ENCODE data around the gene GABRG3.

Gene GABRG3

DNA sequence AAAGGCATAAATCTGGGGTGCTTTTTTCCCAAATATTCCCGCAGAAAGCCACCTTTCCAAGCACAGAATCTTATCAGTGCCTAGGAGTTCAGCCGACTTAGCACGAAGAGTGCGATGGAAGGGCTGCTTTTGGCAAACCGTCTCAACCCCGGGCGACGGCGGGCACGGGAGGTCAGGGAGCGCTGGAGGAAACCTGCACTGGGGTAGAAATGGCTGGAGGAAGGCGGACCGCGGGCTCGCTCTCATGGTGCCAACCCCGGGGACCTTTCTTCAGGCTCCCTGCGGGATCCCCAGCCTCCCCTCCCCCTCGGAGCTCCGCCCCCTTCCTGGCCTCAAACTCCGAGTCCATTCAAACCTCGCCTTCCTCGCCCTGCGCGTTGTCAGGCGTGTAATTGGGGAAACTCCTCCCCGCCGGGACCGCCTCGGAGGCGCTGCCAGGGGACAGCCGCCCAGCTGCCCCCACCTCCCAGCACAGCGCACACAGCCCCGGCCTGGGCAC is at the start of gene GABRG3:
TSS of gene GABRG3 (plus strand) at position 470 of the 499 bp plus-strand sequence.
- peak in 24 of 42 donors; percentile 5 to 59 (median 28) for DNase-seq
- intact Hi-C loops (cut with DNase I) = no loop called here

DNA sequence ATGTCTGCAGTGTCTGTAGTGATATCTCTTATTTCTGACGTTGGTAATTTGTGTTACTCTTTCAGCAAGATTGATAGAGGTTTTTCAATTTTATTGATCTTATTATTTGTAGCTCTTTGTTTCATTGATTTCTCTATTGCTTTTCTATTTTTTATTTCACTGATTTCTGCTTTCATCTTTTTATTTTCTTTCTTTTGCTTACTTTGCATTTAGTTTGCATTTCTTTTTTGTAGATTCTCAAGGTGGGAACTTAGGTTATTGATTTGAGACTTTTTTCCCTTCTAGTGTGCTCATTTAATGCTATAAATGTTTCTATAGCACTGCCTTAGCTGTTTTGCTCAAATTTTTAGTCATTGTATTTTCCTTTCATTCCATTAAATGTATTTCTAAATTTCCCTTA is 49.5 kb upstream of the GABRG3 start:
- DNase-seq = no peak
- intact Hi-C loops (cut with DNase I) = no loop called here

DNA sequence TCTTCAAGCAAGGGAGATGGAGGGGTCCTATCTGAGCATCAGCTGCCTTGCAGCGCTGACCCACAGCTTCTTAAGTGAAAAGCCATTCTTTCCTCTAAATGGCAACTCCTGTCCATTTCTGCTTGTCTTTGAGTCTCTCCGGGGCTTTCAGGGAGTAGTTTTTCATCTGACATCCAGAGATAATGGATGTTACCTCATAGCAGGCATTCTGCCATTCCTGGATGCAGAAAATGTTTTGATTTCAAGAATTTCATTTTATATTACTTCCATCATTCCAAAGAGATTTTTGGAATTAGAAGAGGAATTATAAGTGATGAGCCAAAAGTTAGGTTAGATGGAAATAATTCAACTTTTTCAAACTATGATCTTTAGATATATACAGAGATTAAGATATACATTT is 44.9 kb upstream of the GABRG3 start:
- intact Hi-C loops (cut with DNase I) = no loop called here
- no peak for DNase-seq

DNA sequence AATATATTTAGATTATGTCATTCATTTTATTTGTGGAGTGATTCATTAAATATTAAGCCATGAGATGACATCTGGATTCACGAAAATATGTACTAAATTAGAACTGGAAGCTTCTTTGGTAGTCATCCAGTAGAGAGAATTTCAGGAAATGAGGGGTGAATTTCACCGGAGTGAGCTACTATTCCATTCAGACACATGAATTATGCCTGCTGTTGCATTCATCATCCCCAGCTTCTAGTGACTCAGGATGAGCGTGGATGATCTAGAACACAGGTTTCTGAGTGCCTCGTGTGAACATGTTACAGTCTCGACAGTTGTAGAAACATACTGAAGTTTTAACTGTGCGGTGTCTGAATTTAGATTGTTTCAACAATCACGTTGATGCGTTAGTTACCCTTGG is 42.9 kb upstream of the GABRG3 start:
- DNase-seq = peak in 1 of 42 donors; percentile 32
- intact Hi-C loops (cut with DNase I) = no loop called here

DNA sequence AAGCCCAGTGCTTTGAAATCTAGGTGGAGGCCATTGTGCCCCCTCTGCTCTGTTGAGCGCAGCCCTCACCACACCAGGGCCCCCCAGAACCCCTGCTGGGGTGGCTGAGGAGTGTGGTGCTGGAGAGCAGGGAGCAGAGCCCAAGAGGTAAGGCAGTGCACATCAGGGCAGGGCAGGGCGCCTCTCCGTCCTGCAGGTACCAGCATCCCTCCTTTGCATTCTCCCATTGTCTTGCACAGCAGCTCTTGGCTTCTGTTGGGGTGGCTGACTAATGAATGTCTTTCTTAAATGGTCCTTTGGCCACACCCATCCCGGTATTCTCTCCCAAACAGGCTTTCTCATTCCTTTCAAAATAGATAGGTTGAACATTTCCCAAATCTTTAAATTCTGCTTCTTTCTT is 41.4 kb upstream of the GABRG3 start:
- no peak for DNase-seq
- intact Hi-C loops (cut with DNase I) = no loop called here

DNA sequence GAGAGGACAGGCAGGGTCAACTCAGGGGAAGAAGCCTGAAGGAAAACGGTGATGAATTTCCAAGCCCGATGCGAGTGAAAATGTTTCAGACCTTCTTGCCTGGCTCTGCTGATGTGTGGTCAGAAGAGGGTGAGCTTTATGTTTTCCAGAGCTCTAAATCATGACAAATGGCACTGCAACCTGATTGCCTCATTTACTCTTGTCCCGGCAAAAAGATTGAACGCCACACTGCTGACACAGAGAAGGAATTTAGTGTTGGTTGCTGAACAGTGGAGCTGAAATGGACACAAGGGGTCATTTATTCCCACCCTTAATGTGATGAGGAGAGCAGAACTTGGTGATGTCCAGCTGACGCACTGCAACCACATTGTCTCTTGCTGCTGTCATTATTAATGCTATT is 36.1 kb upstream of the GABRG3 start:
- intact Hi-C loops (cut with DNase I) = no loop called here
- no peak for DNase-seq

DNA sequence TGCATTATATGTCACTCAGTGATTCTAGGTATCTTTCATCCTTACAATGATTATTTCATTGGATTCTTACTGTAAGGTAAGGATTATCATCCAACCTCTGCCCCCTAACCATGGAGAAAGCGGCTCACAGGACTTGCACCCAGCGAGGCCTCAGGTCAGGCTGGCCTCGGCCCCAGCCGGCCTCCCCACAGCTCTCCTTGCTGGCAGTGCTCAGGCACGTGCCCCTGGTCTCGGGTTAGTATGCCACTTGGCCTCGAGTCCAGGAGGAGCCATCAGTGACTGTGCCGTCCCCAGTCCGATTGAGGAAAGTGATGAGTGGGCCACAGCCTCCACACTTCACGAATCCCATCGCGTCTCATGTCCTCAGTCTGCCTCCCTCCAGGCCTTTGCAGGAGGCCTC is 35.7 kb upstream of the GABRG3 start:
- intact Hi-C loops (cut with DNase I) = no loop called here
- no peak for DNase-seq

DNA sequence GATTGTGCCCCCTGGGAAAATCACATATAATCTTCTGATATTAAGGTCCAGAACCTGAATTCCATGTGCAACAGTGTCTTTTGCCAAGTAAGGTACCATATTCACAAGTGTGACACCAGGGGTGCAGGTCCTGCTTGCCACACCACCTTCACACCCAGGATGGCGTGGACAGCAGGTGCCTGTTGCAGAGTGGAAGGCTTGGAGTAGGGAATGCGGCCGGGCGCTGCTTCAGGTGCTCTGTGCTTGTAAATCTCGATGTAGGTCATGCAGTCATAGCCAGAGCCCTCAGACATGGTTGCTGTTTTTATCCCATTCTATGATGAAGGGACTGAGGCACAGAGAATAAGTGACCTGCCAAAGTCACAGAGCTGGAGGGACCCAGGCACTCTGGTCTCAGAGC is 34.5 kb upstream of the GABRG3 start:
- DNase-seq = no peak
- intact Hi-C loops (cut with DNase I) = no loop called here

DNA sequence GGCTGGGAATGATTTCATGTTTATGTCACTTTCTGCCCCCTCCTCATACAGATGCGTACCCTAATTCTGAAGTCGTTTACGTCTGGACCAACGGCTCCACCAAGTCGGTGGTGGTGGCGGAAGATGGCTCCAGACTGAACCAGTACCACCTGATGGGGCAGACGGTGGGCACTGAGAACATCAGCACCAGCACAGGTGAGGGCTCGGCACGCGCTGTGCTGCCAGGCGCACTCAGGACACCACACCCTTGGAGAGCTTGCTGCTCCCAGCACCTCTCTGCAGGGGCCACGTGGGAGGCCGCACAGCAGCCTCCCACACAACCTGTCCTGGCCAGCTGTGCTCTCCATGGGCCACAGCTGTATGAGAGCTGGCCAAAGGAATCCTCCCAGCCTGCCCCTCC is 33.8 kb upstream of the GABRG3 start:
- intact Hi-C loops (cut with DNase I) = no loop called here
- DNase-seq = no peak

DNA sequence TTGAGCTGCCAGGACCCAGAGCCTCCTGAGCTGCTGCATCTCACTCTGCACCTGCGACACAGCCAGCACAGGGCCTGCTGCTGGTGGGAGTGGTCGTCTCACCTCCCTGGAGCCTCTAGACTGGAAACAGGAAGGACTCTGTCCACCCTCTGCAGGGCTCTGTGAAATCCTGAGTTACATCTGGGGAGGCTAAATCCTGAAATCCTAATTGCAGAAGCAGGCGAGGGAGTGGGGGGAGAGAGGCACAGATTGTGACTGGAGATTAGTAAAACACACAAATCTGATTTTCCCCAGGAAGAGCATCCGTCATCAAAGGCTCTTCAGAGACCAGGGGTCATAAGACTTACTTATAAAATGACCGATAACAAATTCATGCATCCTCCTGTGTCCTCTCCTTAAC is 31.6 kb upstream of the GABRG3 start:
- intact Hi-C loops (cut with DNase I) = no loop called here
- no peak for DNase-seq

DNA sequence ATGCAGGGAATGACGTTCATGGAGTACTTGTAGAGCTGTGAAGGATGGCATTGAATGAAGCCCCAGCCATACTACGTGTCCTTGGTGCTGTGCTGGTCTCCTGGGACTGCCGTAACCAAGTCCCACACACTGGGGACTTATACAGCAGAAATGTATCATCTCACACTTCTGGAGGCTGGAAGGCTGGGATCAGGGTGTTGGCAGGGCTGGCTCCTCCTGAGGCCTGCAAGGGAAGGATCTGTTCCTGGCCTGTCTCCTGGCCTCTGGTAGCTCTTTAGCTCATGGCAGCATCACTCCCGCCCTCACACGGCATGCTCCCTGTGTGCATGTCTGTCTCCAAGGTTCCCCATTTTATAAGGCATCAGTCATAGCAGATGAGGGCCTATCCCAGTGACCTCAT is 29.5 kb upstream of the GABRG3 start:
- intact Hi-C loops (cut with DNase I) = no loop called here
- DNase-seq = no peak

DNA sequence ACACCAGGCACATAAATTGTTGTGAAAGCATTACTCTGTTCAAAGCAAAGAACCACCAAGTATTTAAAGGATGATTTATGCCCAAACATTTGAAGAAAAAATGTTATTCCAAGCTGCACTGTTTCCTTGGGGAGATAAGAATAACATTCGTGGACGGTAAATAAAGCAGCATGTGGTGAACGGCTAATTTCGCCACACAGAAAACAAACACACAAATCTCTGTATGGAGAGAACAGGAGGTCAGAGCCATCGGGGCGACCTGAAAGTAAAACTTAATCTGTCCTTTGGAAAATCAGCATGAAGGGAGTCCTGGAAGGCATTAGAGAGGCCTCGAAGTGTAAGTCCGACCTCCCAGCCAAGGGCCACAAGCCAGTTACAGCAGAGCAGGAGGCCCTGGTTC is 27.1 kb upstream of the GABRG3 start:
- no peak for DNase-seq
- intact Hi-C loops (cut with DNase I) = no loop called here

DNA sequence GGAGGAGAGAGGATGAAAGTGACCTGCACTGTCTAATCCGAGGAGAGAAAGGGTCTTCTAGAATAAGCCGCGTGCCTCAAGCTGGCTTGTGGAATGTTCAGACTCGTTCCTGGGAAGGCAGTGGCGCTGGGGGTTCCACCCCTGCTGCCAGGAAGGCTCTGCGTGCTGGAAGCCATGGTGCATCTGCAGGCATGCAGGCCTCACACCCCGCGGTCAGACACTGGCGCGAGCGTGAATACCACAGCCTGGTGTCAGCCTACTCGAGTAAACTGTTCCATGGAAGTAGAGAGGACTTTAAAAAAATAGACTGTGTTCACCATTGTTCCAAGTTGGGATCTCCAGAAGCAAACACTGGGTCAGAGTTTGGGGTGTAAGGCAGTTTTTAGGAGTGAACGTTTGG is 25.9 kb upstream of the GABRG3 start:
- no peak for DNase-seq
- intact Hi-C loops (cut with DNase I) = no loop called here

DNA sequence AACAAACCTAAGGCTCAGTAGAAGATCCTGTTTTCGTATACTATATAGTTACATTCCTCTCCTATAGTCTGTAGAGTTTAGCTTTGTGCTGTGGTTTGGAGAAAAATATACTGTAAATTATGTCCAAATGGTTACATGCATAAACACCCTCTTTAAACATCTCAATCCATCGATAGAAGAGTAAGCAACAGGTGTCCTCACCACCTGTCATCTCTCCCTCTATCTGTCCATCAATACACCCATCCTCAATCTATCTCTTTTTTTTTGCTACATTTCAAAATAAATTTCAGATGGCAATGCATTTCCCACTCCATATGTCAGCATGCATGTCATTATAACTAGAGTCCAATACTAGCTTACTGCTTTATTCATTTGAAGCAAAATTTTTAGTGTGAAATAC is 21.0 kb upstream of the GABRG3 start:
- DNase-seq = no peak
- intact Hi-C loops (cut with DNase I) = no loop called here

DNA sequence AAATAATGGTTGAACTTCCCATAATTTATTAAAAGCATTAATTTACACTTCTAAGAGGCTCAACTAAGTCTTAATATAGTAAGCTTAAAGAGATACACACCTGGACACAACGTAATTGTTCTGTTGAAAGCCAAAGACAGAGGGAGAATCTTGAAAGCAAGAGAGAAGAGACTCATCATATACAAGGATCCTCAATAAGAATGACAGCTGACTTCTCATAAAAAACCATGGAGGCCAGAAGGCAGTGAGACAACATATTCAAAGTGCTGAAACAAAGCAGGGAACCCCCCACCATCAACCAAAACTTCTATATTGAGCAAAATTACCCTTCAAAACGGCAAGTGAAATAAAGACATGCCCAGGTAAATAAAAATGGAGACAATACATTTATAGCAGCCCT is 16.6 kb upstream of the GABRG3 start:
- DNase-seq = no peak
- intact Hi-C loops (cut with DNase I) = no loop called here

DNA sequence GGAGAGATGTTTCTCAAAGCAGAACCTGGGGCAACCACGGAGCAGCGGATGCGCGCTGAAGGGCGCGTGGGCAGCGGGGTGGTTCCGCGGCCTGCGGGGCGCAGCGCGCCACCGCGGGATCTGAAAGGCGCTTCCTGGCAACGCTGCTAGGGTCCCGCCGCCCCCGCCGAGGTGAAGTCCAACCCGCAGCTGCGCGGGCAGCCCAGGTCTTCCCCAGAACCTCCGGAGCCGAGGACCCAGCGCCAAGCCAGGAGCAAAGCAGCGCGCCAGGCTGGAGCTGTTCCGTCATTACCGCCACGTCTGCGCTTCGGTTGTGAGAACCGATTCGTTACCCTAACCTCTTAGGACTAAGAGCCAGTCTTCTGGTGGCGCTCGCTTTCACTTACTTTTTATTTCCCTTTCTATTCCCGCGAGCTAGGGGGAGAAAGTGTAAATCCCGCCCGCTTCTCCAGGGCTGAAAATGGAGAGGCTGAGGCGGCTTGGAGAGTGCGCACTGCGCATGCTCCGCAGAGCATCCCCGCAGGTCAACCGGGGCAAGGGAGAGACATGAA is 3.2 kb upstream of the GABRG3 start:
- DNase-seq = peak in 41 of 42 donors; percentile 35 to 87 (median 71)
- intact Hi-C loops (cut with DNase I) = no loop called here

DNA sequence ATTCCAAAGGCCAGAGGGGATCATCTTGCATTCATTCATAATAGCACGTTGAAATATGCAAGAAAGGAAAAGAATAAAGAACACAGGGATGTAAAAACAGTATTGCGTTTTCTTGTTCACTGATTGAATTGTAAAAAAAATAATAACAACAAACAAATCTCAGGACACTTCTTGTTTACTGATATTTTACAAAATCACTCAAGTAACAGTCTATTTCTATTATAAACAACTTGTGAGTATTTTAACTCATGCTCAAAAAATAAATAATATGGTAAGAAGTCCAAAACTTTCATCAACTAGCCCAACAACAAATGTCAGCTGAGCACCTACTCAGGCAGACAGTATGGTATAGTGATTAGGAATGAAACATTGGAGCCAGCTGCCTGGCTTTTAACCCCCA is 2.2 kb upstream of the GABRG3 start:
- DNase-seq = no peak
- intact Hi-C loops (cut with DNase I) = no loop called here

DNA sequence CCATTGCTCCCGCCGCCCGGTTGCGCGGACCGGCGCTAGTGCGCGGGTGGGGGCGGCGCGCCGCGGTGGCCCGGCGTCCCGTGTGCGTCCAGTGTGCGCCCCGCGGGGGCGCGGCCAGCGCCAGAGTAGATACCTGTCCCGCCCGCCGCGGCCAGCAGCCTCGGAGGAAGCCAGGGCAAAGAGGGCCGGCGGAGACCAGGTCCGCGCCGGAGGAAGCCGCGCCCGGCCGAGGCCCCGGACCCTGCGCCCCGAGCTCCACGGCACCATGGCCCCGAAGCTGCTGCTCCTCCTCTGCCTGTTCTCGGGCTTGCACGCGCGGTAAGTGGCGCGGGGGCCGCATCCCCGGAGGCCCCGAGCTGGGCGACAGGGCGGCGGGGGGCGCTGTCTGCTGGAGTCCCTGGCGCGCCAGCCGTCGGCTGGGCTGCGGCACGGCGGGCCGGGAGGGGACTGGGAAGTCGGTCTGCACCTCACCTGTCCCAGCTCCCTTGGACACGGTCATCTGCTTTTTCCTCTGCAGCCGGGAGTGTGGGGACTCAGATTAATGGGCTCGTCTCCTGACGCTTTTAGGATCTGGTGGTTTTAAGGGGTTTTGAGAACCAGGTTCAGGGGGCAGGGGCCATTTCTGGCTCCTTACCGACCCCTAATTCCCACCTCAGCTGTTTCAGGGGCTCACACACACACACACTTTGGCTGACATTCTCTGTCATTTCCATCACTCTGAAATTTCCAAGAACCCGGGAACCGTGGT is 464 bp downstream of the GABRG3 start:
- intact Hi-C loops (cut with DNase I) = no loop called here
- DNase-seq = peak in 33 of 42 donors; percentile 8 to 68 (median 44)

DNA sequence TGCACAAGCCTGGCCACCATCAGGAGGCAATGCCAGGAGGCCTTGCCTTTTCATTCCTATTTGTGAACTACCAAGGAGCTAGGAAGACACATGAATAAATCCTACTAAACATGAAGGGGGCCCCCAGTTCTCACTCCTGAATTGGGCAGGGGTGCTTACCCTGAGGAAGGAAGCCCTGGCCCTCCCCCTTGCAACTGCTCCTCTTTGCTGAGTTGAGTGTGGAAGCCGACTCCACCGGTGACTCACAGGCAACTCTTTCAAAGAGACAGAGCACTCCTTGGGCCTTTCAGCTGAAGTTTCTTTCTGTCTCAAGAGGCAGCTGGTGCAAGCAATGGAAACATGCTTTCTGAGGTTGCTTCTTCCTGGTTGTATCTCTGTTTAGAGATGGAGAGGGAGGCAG is 1.7 kb downstream of the GABRG3 start:
- intact Hi-C loops (cut with DNase I) = no loop called here
- DNase-seq = peak in 22 of 42 donors; percentile 13 to 64 (median 43)

DNA sequence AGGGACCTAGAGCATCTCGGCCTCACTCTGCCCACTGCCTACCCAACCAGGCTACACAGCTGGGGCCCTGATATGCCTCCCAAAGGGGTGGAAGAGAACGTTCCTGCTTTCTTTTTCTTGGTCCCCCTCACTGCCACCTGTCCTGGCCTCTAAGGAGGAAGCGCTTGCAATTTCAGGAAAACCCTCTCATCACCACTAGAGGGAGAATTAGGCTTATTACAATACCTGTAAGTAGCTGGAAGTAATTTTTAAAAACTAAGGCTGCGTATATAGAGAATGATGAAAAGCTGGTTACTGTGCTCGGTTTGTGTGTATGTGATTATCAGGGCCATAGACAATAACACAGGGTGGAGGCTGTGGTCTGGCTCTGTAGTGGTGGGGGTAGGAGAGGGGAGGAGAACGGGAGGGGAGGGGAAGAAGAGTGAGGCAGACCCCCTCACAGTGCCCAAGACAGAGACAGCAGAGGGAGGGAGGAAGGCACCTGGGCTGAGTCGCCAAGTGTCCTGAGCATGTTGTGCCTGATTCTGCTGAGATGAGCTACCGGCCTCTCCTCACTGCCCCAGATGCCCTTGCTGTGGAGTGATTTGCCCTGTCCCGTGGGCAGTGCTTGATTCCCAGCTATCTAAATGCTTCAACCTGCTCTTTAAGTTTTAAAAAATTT is 3.3 kb downstream of the GABRG3 start:
- intact Hi-C loops (cut with DNase I) = no loop called here
- peak in 4 of 42 donors; percentile 3 to 41 (median 24) for DNase-seq

DNA sequence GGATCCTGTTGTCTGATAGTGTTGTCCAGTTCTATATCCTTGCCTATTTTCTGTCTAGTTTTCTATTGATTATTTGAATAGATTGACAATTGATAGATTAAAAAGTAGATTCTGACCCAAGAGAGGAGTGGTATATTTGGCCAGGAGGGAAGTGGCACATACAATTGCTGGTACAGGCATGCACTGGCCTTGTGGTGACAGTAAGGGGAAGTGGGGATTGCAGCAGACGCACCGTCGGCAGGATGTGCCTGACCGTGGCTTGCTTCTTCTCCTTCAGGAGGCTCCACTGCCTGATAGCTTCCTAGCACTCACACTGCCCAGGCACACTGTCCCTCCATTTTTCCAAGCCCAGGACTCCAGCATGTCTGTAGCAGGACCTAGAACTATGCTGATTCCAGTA is 10.5 kb downstream of the GABRG3 start:
- no peak for DNase-seq
- intact Hi-C loops (cut with DNase I) = no loop called here
